HG02840 (cell line): Measurements from ENCODE around the gene PSMB2.

Experiments used
- ATAC-seq: cut with Tn5 transposase; IDR thresholded peaks from one replicate; pipeline ENCODE4 v1.9.1; 2021; ENCODE audit warnings: mild to moderate bottlenecking, moderate library complexity, moderate number of reproducible peaks; ENCODE audit not compliant: unreplicated experiment, low FRiP score

The PSMB2 gene

GRCh38 chr1:35574655-35575415, 66.5 kb downstream of the PSMB2 start:
- ATAC-seq = no peak

- ATAC-seq = no peak
Observed at GRCh38 chr1:35574125-35574654, 67.1 kb downstream of the PSMB2 start.

GRCh38 chr1:35573198-35574124, 67.9 kb downstream of the PSMB2 start, which contains the start of gene TFAP2E:
Gene TFAP2E, plus strand, starts transcription at chr1:35573314. Its CDS starts 264 bp downstream, at chr1:35573578.
- ATAC-seq = no peak

GRCh38 chr1:35572296-35572695, 69.0 kb downstream of the PSMB2 start:
- ATAC-seq = no peak

DNA sequence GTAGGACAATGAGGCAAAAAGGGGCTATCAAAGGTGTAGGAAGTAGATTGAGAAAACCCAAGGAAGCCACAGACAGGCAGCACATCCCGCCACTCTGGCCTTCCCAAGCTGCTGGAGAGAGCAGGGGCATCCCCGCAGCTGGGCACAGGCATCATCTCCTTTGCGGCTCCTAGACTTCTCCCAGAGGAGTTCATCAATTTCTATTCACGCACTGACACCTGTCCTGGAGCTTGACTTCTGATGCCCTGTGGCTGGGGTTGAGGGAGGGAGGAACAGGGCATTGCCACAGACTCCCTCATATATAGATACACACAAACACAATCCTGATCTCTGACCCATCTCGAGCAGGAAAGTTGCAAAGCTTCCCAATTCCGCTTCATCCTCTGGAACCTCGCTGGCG, 70.1 kb downstream of the PSMB2 start:
- no peak for ATAC-seq

DNA sequence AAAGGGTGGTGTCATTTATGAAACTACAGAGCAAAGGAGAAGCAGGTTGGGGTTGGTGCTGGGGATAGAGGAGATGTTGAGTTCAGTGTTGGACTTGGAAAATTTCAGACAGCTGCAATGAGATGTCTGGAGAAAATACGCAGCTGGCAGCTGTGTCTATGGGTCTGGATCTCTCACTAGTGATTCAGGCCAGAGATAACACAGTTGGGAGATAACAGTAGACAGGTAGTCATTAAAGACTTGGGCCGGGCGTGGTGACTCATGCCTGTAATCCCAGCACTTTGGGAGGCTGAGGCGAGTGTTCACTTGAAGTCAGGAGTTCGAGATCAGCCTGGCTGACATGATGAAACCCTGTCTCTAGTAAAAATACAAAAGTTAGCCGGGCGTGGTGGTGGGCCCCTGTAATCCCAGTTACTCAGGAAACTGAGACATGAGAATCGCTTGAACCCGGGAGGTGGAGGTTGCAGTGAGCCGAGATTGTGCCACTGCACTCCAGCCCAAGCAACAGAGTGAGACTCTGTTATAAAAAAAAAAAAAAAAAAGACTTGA, 70.7 kb downstream of the PSMB2 start:
- no peak for ATAC-seq

- ATAC-seq = no peak
Observed at GRCh38 chr1:35569936-35570335, 71.4 kb downstream of the PSMB2 start.

DNA sequence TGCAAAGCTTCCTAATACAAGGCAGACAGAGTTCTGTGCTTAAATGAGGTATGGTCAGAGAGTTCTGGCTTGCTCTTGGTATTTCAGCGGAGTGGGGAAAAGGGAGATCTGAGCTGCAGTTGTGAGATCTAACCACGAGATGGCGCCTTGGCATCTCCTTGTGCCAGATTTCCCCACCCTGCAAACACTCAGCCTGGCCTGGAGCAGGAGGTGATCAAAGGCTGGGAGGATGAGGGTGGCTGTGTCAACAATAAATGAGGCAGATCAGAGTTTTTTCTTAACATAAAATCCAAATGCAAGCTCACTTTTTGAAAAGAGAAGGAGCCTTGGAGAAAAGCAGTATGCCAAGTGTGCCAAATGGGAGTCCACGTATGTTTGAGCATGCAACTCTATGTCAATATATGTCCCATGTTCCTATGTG, 72.3 kb downstream of the PSMB2 start:
- ATAC-seq = no peak

GRCh38 chr1:35567947-35568558, 73.3 kb downstream of the PSMB2 start:
- ATAC-seq = no peak

- ATAC-seq = no peak
Observed at GRCh38 chr1:35565742-35566133, 75.6 kb downstream of the PSMB2 start.

DNA sequence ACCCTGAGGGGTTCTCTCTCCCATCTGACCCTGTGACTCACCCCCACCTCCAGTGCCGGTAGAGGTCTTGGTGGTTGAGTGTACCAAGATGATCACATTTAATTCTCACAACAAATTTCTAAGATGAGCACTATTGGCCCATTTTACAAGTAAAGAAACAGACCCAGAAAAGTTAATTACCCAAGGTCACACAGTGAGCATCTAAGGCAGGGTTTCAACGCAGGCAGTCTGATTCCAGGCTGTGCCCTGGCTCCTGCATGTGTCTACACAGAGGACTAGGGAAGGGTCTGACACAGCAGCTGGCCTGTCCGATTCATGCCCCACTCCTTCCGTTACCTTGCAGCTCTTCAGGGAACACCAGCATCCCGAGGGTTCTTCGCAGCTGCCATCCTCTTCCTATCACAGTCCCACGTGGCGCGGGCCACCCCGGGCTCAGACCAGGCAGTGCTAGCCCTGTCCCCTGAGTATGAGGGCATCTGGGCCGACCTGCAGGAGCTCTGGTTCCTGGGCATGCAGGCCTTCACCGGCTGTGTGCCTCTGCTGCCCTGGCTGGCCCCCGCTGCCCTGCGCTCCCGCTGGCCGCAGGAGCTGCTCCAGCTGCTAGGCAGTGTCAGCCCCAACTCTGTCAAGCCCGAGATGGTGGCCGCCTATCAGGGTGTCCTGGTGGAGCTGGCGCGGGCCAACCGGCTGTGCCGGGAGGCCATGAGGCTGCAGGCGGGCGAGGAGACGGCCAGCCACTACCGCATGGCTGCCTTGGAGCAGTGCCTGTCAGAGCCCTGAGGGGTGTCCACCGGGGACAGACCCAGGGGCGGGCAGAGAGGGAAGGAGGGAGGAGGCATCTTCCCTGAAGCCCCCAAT, 76.2 kb downstream of the PSMB2 start:
- ATAC-seq = no peak

- no peak for ATAC-seq
Observed at GRCh38 chr1:35564037-35564883, 77.1 kb downstream of the PSMB2 start.

DNA sequence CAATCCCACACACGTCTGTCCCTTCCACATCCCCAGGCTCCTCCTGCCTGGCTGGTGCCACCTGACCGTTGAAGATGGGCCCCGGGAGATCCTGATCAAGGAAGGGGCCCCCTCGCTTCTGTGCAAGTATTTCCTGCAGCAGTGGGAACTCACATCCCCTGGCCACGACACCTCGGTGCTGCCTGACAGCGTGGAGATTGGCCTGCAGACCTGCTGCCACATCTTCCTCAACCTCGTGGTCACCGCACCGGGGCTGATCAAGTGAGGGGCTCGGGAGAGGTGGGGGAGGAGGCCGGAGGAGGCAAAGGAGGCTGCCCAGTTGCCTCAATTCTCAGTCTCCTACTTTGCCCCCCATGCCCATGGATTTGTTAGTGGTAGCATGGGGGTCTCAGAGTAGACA, 78.2 kb downstream of the PSMB2 start:
- no peak for ATAC-seq

DNA sequence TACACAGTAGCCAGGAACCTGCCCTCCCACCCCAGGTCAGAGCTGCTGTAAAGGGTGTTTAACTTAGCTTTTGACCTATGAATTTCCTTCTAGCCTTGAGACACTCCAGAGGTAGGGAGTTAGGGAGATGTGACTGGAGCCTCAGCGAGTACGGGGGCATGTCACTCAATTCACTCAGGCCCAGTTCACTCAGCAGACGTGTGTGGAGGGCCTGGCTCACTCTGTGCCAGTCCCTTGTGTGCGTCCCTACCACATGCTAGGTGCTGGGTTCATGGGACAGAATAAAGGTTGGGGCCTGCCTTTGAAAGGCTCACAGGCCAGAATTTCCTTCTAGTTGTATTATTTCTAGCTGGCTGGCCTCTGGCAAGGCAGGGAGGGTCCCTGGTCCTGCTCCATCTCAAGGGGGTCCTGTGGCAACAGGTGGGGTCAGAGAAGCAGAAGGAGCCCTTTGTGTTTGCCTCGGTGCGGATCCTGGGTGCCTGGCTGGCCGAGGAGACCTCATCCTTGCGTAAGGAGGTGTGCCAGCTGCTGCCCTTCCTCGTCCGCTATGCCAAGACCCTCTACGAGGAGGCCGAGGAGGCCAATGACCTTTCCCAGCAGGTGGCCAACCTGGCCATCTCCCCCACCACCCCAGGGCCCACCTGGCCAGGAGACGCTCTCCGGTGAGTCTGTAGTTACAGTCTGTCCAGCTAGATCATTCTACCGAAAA, 79.2 kb downstream of the PSMB2 start:
- no peak for ATAC-seq

DNA sequence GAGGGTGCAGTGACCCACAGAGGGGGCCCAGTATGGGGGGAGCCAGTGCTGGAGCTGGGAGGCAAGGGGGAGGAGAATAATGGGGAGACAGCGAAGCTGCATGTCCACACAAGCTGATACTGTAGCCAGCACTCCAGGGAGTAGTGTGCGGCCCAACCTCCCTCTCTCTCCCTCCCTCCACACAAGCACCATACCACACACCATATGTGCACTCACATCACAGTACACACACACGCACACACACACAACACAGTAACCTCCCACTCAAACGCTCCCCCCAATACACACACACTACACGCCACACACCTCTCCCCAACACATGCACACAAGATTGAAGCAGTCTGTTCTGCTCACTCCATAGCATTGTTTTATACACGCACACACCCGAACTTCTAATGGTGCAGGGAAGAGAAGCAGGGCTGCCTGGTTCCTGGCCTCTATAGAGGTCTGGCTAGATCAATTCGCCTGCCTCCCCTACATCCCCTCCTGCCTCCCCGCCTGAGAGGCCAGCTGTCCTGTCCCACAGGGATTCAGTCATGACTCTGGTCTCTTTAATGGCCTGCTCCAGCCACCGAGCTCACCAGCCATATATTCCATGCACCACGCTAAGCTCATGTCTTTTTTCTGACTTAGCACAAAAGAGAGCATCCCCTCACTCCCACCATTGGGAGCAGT, 79.9 kb downstream of the PSMB2 start:
- no peak for ATAC-seq

GRCh38 chr1:35560256-35561225, 80.8 kb downstream of the PSMB2 start:
- no peak for ATAC-seq
